ENCODE measurements around the gene F9.

GRCh38 chrX:139596068-139596467, 65.5 kb downstream of the F9 start:
- no peak for TF ChIP-seq TARDBP (IDR thresholded peaks at IDR 0.05)
- TF ChIP-seq L3MBTL2 (conservative IDR thresholded peaks at IDR 0.05), result no peak
- TF ChIP-seq ARNT (IDR thresholded peaks at IDR 0.05), result no peak
- no peak for TF ChIP-seq BHLHE40 (IDR thresholded peaks at IDR 0.05; ENCODE audit: borderline replicate concordance)
- TF ChIP-seq SP1 (IDR thresholded peaks at IDR 0.05), result no peak
- TF ChIP-seq HDGF (IDR thresholded peaks at IDR 0.05; ENCODE audit: borderline replicate concordance), result no peak
